ENCODE results near the gene PLSCR2.

- TF ChIP-seq EZH2 (IDR thresholded peaks at IDR 0.05; ENCODE audit: insufficient read depth, poor library complexity, severe bottlenecking) (no peak), EZH2phosphoT487 (IDR thresholded peaks at IDR 0.05; ENCODE audit: insufficient read depth, low read depth) (no peak)
Observed at GRCh38 chr3:146468234-146468633, 1.1 kb downstream of the PLSCR2 start.
